WTC11 (cell line): Measurements from ENCODE around the gene BECN2. TPM values are rescaled to one million over a fixed set of nuclear protein-coding genes. Genes with fewer than 3 reads are reported as not detected.

ENCODE experiments used
- AFF4 ChIP-seq: sonication (generic); formaldehyde crosslinking; IDR thresholded peaks from 2 replicates; pipeline ENCODE4 v1.8.1; 2023; ENCODE audit warnings: mild to moderate bottlenecking, missing genetic modification reagents, borderline replicate concordance
- AR ChIP-seq: fragments of 250-450 bp; sonication (Bioruptor Pico); IDR thresholded peaks from 2 replicates; pipeline ENCODE4 v1.9.0; 2021; ENCODE audit warnings: mild to moderate bottlenecking
- CTCF ChIP-seq: fragments of 200-600 bp; IDR thresholded peaks from 2 replicates; pipeline ENCODE4 v1.8.0; 2022; ENCODE audit warnings: antibody characterized with exemption
- IRF1 ChIP-seq: sonication (generic); formaldehyde crosslinking; IDR thresholded peaks from 2 replicates; pipeline ENCODE4 v1.8.0; 2023; ENCODE audit warnings: missing genetic modification reagents
- MAX ChIP-seq: sonication (generic); formaldehyde crosslinking; IDR thresholded peaks from 2 replicates; pipeline ENCODE4 v1.8.0; 2022; ENCODE audit warnings: mild to moderate bottlenecking, missing genetic modification reagents
- PRDM15 ChIP-seq: sonication (generic); formaldehyde crosslinking; IDR thresholded peaks from 2 replicates; pipeline ENCODE4 v1.8.0; 2022; ENCODE audit warnings: missing genetic modification reagents
- TEAD4 ChIP-seq: sonication (generic); formaldehyde crosslinking; IDR thresholded peaks from 2 replicates; pipeline ENCODE4 v1.8.0; 2022; ENCODE audit warnings: mild to moderate bottlenecking, missing genetic modification reagents
- USF2 ChIP-seq: sonication (generic); formaldehyde crosslinking; IDR thresholded peaks from 2 replicates; pipeline ENCODE4 v1.8.1; 2023; ENCODE audit warnings: mild to moderate bottlenecking, missing genetic modification reagents, moderate library complexity
- ZNF317 ChIP-seq: sonication (generic); formaldehyde crosslinking; IDR thresholded peaks from 2 replicates; pipeline ENCODE4 v1.8.1; 2023; ENCODE audit warnings: low read depth, mild to moderate bottlenecking, moderate library complexity, missing genetic modification reagents, borderline replicate concordance
- ZNF425 ChIP-seq: fragments of 250-450 bp; sonication (Bioruptor Pico); conservative IDR thresholded peaks from 2 replicates; pipeline ENCODE4 v1.9.0; 2021; ENCODE audit warnings: mild to moderate bottlenecking
- total RNA-seq: library from RNA; stranded (reverse); gene quantifications from 3 replicates; pipeline ENCODE4 v1.2.3, GENCODE V29; 2021

Gene BECN2
- total RNA-seq, 1 experiment from 2014 or later = not detected

- TF ChIP-seq CTCF (no peak), PRDM15 (CRISPR knock-in tag) (no peak), ZNF317 (CRISPR knock-in tag) (no peak), ZNF425 (CRISPR knock-in tag) (no peak), IRF1 (CRISPR knock-in tag) (no peak), MAX (no peak), AFF4 (CRISPR knock-in tag) (no peak), AR (CRISPR knock-in tag) (no peak), TEAD4 (no peak), USF2 (CRISPR knock-in tag) (no peak)
These were observed 22.4 kb downstream of the BECN2 start (continued) for GRCh38 chr1:241979926-241980325.
